Measurements from ENCODE around the gene MRPL46.

DNA sequence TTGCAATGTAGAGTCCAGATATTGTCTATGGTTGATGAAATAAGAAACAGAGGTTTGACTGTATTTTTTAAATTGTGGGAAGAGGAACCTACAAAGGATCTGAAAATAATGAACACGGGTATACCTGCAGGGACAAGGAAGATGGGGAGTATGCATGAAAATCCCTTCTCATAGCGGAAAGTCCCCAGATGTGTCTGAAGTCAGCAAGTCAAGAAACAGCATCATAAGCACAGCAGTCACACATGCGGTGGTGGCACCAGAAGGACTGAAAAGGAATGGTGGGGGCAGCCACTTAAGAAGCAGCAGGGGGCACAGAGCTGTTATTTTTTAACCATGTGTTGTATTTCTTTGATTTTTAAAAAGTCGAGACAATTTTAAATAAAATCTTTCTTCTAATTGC lies 5.0 kb upstream of the MRPL46 start:
- TF ChIP-seq CTCF (IDR thresholded peaks at IDR 0.05; ENCODE audit: low read length) (no peak), EZH2 (IDR thresholded peaks at IDR 0.05; ENCODE audit: borderline replicate concordance, low read length) (no peak)
